HepG2 (cell line): ENCODE measurements around the gene PIM1. TPM values are rescaled to one million over a fixed set of nuclear protein-coding genes. Genes with fewer than 3 reads are reported as not detected.

ENCODE experiments used
- ATAC-seq: fragments of 200-7000 bp; cut with Tn5 transposase; 3 replicates; pipeline ENCODE4 v1.9.1; 2020; ENCODE audit warnings: mild to moderate bottlenecking, moderate library complexity
- BruUV-seq: library from RNA; stranded (reverse); fragments of 400-500 nt; replicated peaks from 2 replicates; lab custom pipeline; 2021; lab: Mats Ljungman, UMichigan
- CTCF ChIA-PET: fragments of 300-600 bp; formaldehyde crosslinking; extraction: SDS; loops from one replicate; lab custom pipeline; 2021; ENCODE audit warnings: low total read pairs, inconsistent platforms, low intra/inter-chr PET ratio; lab: Yijun Ruan, JAX
- POLR2A ChIA-PET: fragments of 350-600 bp; sonication (Branson Sonifier 250); formaldehyde crosslinking; loops from one replicate; lab custom pipeline; 2020; ENCODE audit warnings: antibody characterized with exemption, inconsistent platforms; lab: Yijun Ruan, JAX
- DNase-seq: peaks from one replicate; pipeline ENCODE4 v3.0.0-alpha.2; 2015; ENCODE audit warnings: low spot score
- FAIRE-seq: peaks from 3 replicates; lab custom pipeline; 2011; peaks lifted over from hg19 to GRCh38; lab: Jason Lieb, UNC
- H2AFZ ChIP-seq: one replicate; pipeline ENCODE4 v1.6.1; 2011; ENCODE audit warnings: low read length, inconsistent platforms
- H3K27ac ChIP-seq: fragments of 300-600 bp; 3 replicates; pipeline ENCODE4 v1.8.0; 2011; ENCODE audit warnings: mixed run types, mild to moderate bottlenecking, mixed read lengths, low read length, inconsistent platforms; ENCODE audit not compliant: insufficient read depth; ENCODE audit errors: extremely low read length
- H3K27me3 ChIP-seq, 2 experiments: fragments of 200-600 bp in 1 of 2; 2 replicates in 1 of 2; 3 replicates in 1 of 2; pipeline versions ENCODE4 v1.6.0 to v1.8.0; 2011; ENCODE audit warnings: low read length in 2 of 2, mild to moderate bottlenecking in 2 of 2, moderate library complexity in 2 of 2, inconsistent platforms in 1 of 2; ENCODE audit not compliant: insufficient read depth in 2 of 2, control insufficient read depth in 1 of 2
- H3K36me3 ChIP-seq, 2 experiments: fragments of 200-600 bp in 1 of 2; replicated peaks in 1 of 2; 2 replicates in 1 of 2; 3 replicates in 1 of 2; pipeline versions ENCODE4 v1.5.1 to v1.8.0; 2011; ENCODE audit warnings: low read length in 2 of 2, inconsistent platforms in 1 of 2; ENCODE audit not compliant: insufficient read depth in 2 of 2, control insufficient read depth in 1 of 2
- H3K4me1 ChIP-seq: 2 replicates; pipeline ENCODE4 v1.5.1; 2012; ENCODE audit warnings: low read length, inconsistent platforms; ENCODE audit not compliant: insufficient read depth
- H3K4me2 ChIP-seq: 2 replicates; pipeline ENCODE4 v1.6.0; 2011; ENCODE audit warnings: low read depth, low read length, inconsistent platforms
- H3K4me3 ChIP-seq, 3 experiments: fragments of 200-600 bp in 1 of 3; sonication (generic), shearing (Covaris generic) in 1 of 3; replicated peaks in 1 of 3; 2 replicates each; pipeline ENCODE4 v1.5.1; 2011 to 2016; ENCODE audit warnings: low read length in 3 of 3, inconsistent platforms in 2 of 3, low read depth in 2 of 3, mild to moderate bottlenecking in 2 of 3, control low read depth in 1 of 3, mixed read lengths in 1 of 3; ENCODE audit not compliant: insufficient read depth in 1 of 3
- H3K79me2 ChIP-seq: one replicate; pipeline ENCODE4 v1.6.1; 2011; ENCODE audit warnings: low read length, inconsistent platforms; ENCODE audit not compliant: insufficient read depth
- H3K9ac ChIP-seq: 2 replicates; pipeline ENCODE4 v1.6.0; 2011; ENCODE audit warnings: mild to moderate bottlenecking, low read depth, low read length, inconsistent platforms; ENCODE audit not compliant: insufficient read depth
- H3K9me3 ChIP-seq: 2 replicates; pipeline ENCODE4 v1.5.1; 2012; ENCODE audit warnings: mild to moderate bottlenecking, low read length
- H4K20me1 ChIP-seq: 2 replicates; pipeline ENCODE4 v1.6.0; 2011; ENCODE audit warnings: inconsistent platforms, mild to moderate bottlenecking, low read length, moderate library complexity; ENCODE audit not compliant: insufficient read depth
- FOSL2 ChIP-seq: sonication (generic); formaldehyde crosslinking; IDR thresholded peaks from 2 replicates; pipeline ENCODE4 v1.4.0; 2020; ENCODE audit warnings: missing genetic modification reagents
- FOXP1 ChIP-seq, 2 experiments: fragments of 450-650 bp in 1 of 2; IDR thresholded peaks; 2 replicates each; pipeline ENCODE4 v1.6.1; 2017 to 2018; ENCODE audit warnings: antibody characterized with exemption in 1 of 2
- GABPA ChIP-seq, 2 experiments: IDR thresholded peaks; 2 replicates each; pipeline ENCODE4 v1.6.1; 2011 to 2016; ENCODE audit warnings: low read depth in 2 of 2, low read length in 1 of 2, missing biosample characterization in 1 of 2, missing genetic modification characterization in 1 of 2
- HHEX ChIP-seq: IDR thresholded peaks from 2 replicates; pipeline ENCODE4 v1.6.1; 2016; ENCODE audit warnings: control low read depth
- MTA1 ChIP-seq: sonication (generic); formaldehyde crosslinking; IDR thresholded peaks from 2 replicates; pipeline ENCODE4 v1.4.0; 2020; ENCODE audit warnings: missing genetic modification reagents, mild to moderate bottlenecking, borderline replicate concordance
- RCOR2 ChIP-seq: IDR thresholded peaks from 2 replicates; pipeline ENCODE4 v1.6.1; 2016; ENCODE audit warnings: missing biosample characterization, missing genetic modification reagents
- SUZ12 ChIP-seq: fragments of 150-350 bp; IDR thresholded peaks from 2 replicates; pipeline ENCODE4 v1.6.1; 2014; ENCODE audit warnings: low read depth, low read length
- TFE3 ChIP-seq: IDR thresholded peaks from 2 replicates; pipeline ENCODE4 v1.6.1; 2016
- ZNF230 ChIP-seq: sonication (generic); formaldehyde crosslinking; IDR thresholded peaks from 2 replicates; pipeline ENCODE4 v1.4.0; 2020; ENCODE audit warnings: mild to moderate bottlenecking, missing genetic modification reagents
- ZNF251 ChIP-seq: sonication (generic); formaldehyde crosslinking; IDR thresholded peaks from 2 replicates; pipeline ENCODE4 v1.9.0; 2021; ENCODE audit warnings: mild to moderate bottlenecking, missing genetic modification reagents
- ZNF382 ChIP-seq: sonication (generic); formaldehyde crosslinking; IDR thresholded peaks from 2 replicates; pipeline ENCODE4 v1.5.0; 2020; ENCODE audit warnings: missing genetic modification reagents, mild to moderate bottlenecking, borderline replicate concordance
- ZNF460 ChIP-seq: sonication (generic); formaldehyde crosslinking; IDR thresholded peaks from 2 replicates; pipeline ENCODE4 v1.5.1; 2020; ENCODE audit warnings: missing genetic modification reagents, mild to moderate bottlenecking, borderline replicate concordance
- ZNF558 ChIP-seq: sonication (generic); formaldehyde crosslinking; IDR thresholded peaks from 2 replicates; pipeline ENCODE4 v1.9.0; 2022; ENCODE audit warnings: mild to moderate bottlenecking, missing genetic modification reagents, borderline replicate concordance
- ZSCAN5A ChIP-seq: sonication (generic); formaldehyde crosslinking; IDR thresholded peaks from 2 replicates; pipeline ENCODE4 v1.8.0; 2022; ENCODE audit warnings: mild to moderate bottlenecking, missing genetic modification reagents, borderline replicate concordance
- WGBS: methylation state at CpG from one replicate; pipeline ENCODE4 v1.1.6; 2017; ENCODE audit warnings: low lambda C conversion rate; 5-methylcytosine and 5-hydroxymethylcytosine counted together
- in situ Hi-C: cut with HindIII; loops from 2 replicates; pipeline ENCODE4 v1.10.0; 2017; ENCODE audit warnings: low pct_unique_long_range_greater_than_20kb; ENCODE audit not compliant: extremely low pct_ligation_motif_present
- intact Hi-C: fragments of 100-400 bp; cut with micrococcal nuclease; formaldehyde crosslinking; loops from one replicate; pipeline ENCODE4 v1.10.0; 2022; ENCODE audit not compliant: unreplicated experiment
- polyA plus RNA-seq, 8 experiments: library from polyadenylated mRNA; depleted of rRNA in 3 of 8; stranded (reverse) in 7 of 8; unstranded in 1 of 8; fragments of >200 nt; fragmentation: Illumina TruSeq in 4 of 8; extraction: Trizol in 4 of 8; gene quantifications; 2 replicates each; pipeline versions ENCODE4 v1.2.1 to v1.2.3, GENCODE V29; 2011 to 2016; ENCODE audit warnings: low read depth in 4 of 8, missing spikeins in 1 of 8, mixed read lengths in 1 of 8; ENCODE audit not compliant: insufficient read depth in 1 of 8
- total RNA-seq, 5 experiments: library from RNA; depleted of rRNA; stranded (reverse); fragments of >200 nt; fragmentation: Illumina TruSeq; extraction: Trizol; gene quantifications; 2 replicates each; pipeline ENCODE4 v1.2.3, GENCODE V29; 2016; ENCODE audit warnings: low read depth in 1 of 5

PIM1 gene
- total and polyA plus RNA-seq, 2 of the 13 experiments (the other 11 are each of a cell fraction or from before 2014, with no cell fraction given): 29.4 to 117 TPM

GRCh38 chr6:37145443-37145842, 24.5 kb upstream of the PIM1 start (continued):
- no peak for TF ChIP-seq GABPA (IDR thresholded peaks at IDR 0.05; ENCODE audit: low read depth, low read length)
- no peak for TF ChIP-seq GABPA (CRISPR knock-in tag; IDR thresholded peaks at IDR 0.05; ENCODE audit: low read depth)
- TF ChIP-seq MTA1: no peak
- no peak for TF ChIP-seq ZNF558 (CRISPR knock-in tag)

GRCh38 chr6:37146735-37147157, 23.2 kb upstream of the PIM1 start:
- H3K27me3 ChIP-seq: no peaks in the 10 kb centered on the region
- intact Hi-C loops: no loop called here
- CTCF ChIA-PET: no interaction called here
- in situ Hi-C loops: no loop called here
- FAIRE-seq (peak; percentile 51), ATAC-seq (peak; percentile 54), DNase-seq (peak; percentile 85)
- POLR2A ChIA-PET: interaction anchor here (0.7 to 5.6 kb wide), 8 partner anchors 9 to 96 kb away, joined by 3 to 82 read pairs (median 6); partner anchors contain the start of gene PIM1
- WGBS: 40% methylated on average over 7 of the region's 7 CpGs
- H3K4me2 ChIP-seq: no peak overlapping the region
- no peaks in the 10 kb centered on the region for H3K79me2 ChIP-seq
- H3K27ac ChIP-seq: peak overlapping the region; percentile 91
- H3K9ac ChIP-seq: no peak overlapping the region
- no peaks in the 10 kb centered on the region for H3K36me3 ChIP-seq
- H2AFZ ChIP-seq: no peak overlapping the region
- H3K4me1 ChIP-seq: peaks cover 91% of the 10 kb centered on the region
- no peaks in the 10 kb centered on the region for H4K20me1 ChIP-seq
- H3K4me3 ChIP-seq: no peak overlapping the region
- no TSS peak for BruUV-seq
- H3K9me3 ChIP-seq: no peaks in the 10 kb centered on the region
- TF ChIP-seq FOXP1 (IDR thresholded peaks at IDR 0.05) (no peak), FOXP1 (CRISPR knock-in tag; IDR thresholded peaks at IDR 0.05) (peak; percentile 83), ZNF230 (no peak), SUZ12 (no peak), ZNF251 (no peak), ZNF382 (no peak), RCOR2 (CRISPR knock-in tag) (peak; percentile 74; the same call in 1 of the 2 replicates), TFE3 (peak; percentile 20; the same call in 1 of the 2 replicates), ZNF460 (peak; percentile 4; the same call in 1 of the 2 replicates), FOSL2 (CRISPR knock-in tag) (peak; percentile 38), ZSCAN5A (no peak), HHEX (peak; percentile 20; the same call in 1 of the 2 replicates)
